ENCODE measurements around the gene PCK2.

Gene PCK2

DNA sequence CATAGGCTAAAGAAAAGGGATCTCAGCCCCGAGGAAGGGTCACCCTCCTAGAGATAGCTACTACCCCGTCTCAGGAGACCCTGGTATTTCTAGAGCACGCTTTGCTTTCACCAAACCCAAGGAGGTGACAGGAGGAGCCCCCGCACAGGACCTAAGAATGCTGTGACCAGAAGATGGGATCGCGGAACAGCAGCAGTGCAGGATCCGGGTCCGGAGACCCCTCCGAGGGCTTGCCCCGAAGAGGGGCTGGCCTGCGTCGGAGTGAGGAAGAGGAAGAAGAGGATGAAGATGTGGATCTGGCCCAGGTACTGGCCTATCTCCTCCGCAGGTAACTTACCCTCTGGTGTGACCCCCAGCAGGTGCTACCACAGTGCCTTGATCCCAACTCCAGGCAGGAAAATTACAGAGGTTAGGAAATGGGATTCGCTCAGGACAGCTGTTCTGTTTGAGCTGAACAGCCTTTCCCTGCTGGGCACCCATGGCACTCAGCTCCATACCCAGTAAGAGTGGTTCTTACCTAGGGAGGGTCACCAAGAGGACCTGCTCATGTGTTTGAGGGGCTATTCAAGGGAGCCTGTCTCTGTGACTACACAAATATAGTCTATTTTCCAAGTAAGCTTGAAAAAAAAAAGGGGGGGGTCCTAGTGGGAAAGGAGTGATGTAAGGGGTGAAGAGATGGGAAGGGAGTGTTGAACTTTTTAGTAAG is 21.5 kb downstream of the PCK2 start:
- FAIRE-seq = no peak
- TF ChIP-seq TAF1 (IDR thresholded peaks at IDR 0.05; ENCODE audit: borderline replicate concordance, low read depth, low read length) = no peak
- TF ChIP-seq POLR2A (IDR thresholded peaks at IDR 0.05; ENCODE audit: low read depth, low read length) = no peak
- TF ChIP-seq POLR2AphosphoS5 (IDR thresholded peaks at IDR 0.05; ENCODE audit: low read depth, low read length) = no peak

DNA sequence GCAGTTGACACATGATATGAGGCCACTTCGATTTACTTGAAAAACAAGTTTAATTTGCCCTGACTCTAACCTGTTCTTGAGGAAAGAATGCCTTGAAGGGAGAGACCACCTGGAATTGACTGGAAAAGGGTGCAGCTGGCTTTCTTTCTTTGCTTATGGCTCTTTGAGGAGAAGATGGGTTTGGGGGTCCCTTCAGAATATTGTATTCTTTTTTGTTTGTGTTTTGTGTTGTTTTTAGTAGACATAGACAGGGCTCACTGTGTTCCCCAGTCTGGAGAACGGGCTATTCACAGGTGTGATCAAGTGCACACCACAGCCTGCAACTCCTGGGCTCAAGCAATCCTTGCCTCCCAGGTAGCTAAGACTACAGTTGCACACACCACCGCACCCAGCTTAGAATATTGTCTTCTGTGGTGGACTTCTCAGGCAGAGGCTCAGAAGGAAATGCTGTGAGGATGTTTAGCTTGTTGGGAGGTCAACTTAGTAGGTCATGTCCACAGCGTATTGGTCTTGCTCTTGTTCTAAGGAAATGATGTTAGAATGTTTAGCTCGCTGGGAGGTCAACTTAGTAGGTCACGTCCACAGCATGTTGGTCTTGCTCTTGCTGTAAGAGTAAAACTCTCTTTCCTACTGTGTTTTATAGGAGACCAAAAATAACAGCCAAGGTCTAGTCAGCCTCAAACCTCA is 22.2 kb downstream of the PCK2 start:
- TF ChIP-seq POLR2AphosphoS5 (IDR thresholded peaks at IDR 0.05; ENCODE audit: low read depth, low read length) = no peak
- no peak for TF ChIP-seq POLR2A (IDR thresholded peaks at IDR 0.05; ENCODE audit: low read depth, low read length)
- TF ChIP-seq TAF1 (IDR thresholded peaks at IDR 0.05; ENCODE audit: borderline replicate concordance, low read depth, low read length) = no peak
- DNase-seq (ENCODE audit: insufficient read length) (no peak), FAIRE-seq (no peak)

More for the DNA sequence above, 21.5 kb downstream of the PCK2 start:
- no peak for DNase-seq (ENCODE audit: insufficient read length)

DNA sequence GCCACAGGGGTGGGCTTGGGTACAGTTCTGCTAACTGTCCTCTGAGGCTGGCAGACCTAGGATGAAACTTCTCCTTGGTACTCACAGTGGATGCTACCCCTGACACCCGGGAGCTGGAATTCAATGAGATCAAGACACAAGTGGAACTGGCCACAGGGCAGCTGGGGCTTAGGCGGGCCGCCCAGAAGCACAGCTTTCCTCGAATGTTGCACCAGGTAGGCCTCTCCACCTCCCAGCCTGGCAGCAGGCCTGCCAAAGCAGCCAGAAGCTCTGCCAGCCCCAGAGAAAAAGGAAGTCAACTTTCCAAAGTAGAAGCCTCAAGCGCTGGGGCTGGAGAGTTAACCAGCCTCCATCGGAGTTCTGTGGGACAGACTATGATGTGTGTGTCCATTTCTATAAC is 23.1 kb downstream of the PCK2 start:
- no peak for TF ChIP-seq POLR2A (IDR thresholded peaks at IDR 0.05; ENCODE audit: low read depth, low read length)
- no peak for TF ChIP-seq POLR2AphosphoS5 (IDR thresholded peaks at IDR 0.05; ENCODE audit: low read depth, low read length)
- TF ChIP-seq TAF1 (IDR thresholded peaks at IDR 0.05; ENCODE audit: borderline replicate concordance, low read depth, low read length) = no peak
- FAIRE-seq = no peak

DNA sequence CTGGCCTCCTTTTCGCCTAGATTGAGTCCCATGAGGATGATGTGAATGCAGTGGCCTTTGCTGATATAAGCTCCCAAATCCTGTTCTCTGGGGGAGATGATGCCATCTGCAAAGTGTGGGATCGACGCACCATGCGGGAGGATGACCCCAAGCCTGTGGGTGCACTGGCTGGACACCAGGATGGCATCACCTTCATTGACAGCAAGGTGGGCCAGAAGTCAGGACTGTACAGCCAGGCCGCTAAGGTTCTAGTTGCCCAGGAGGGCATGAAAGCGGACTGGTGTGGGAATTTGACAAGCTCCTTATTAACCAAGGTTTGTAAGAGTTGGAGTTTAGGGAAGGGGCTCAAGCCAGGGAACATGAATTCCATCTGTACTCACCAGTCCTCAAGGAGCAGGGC is 25.6 kb downstream of the PCK2 start:
- no peak for DNase-seq (ENCODE audit: insufficient read length)
- FAIRE-seq = no peak
- TF ChIP-seq POLR2AphosphoS5 (IDR thresholded peaks at IDR 0.05; ENCODE audit: low read depth, low read length) (no peak), POLR2A (IDR thresholded peaks at IDR 0.05; ENCODE audit: low read depth, low read length) (no peak), TAF1 (IDR thresholded peaks at IDR 0.05; ENCODE audit: borderline replicate concordance, low read depth, low read length) (no peak)

More for the DNA sequence above, 23.1 kb downstream of the PCK2 start:
- DNase-seq (ENCODE audit: insufficient read length) = no peak

DNA sequence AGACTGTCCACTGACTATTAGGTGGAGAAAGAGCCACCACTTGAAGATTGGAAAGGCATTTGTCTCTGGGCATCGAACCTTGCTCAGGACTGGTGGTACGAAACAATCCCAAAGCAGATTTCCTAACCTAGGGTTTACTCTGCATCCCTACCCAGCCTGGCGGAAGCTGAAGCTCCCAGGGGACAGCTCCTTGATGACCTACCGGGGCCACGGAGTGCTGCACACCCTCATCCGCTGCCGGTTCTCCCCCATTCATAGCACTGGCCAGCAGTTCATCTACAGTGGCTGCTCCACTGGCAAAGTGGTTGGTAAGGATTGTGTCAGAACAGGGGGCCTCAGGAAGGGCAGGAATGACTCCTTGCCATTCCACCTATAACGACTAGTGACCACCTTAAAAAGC is 27.1 kb downstream of the PCK2 start:
- no peak for FAIRE-seq
- no peak for DNase-seq (ENCODE audit: insufficient read length)
- no peak for TF ChIP-seq TAF1 (IDR thresholded peaks at IDR 0.05; ENCODE audit: borderline replicate concordance, low read depth, low read length)
- TF ChIP-seq POLR2AphosphoS5 (IDR thresholded peaks at IDR 0.05; ENCODE audit: low read depth, low read length) = no peak
- TF ChIP-seq POLR2A (IDR thresholded peaks at IDR 0.05; ENCODE audit: low read depth, low read length) = no peak

DNA sequence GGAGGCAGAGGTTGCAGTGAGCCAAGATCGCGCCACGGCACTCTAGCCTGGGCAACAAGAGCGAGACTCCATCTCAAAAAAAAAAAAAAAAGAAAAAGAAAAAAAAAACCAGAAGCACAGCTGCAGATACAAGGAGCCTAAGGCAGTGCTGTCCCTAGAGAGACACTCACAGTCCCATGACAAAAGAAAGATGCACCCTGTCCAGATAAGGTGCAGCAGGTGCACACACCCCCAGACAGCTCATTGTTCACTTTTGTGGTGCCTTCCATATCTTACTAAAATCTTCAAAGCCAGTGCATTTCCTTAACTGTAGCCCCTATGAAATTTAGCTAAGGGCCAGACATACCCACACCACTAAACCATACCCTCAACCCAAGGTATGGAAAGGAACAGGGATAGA is 28.3 kb downstream of the PCK2 start:
- FAIRE-seq (no peak), DNase-seq (ENCODE audit: insufficient read length) (no peak)
- TF ChIP-seq POLR2A (IDR thresholded peaks at IDR 0.05; ENCODE audit: low read depth, low read length) (no peak), POLR2AphosphoS5 (IDR thresholded peaks at IDR 0.05; ENCODE audit: low read depth, low read length) (no peak), TAF1 (IDR thresholded peaks at IDR 0.05; ENCODE audit: borderline replicate concordance, low read depth, low read length) (no peak)

DNA sequence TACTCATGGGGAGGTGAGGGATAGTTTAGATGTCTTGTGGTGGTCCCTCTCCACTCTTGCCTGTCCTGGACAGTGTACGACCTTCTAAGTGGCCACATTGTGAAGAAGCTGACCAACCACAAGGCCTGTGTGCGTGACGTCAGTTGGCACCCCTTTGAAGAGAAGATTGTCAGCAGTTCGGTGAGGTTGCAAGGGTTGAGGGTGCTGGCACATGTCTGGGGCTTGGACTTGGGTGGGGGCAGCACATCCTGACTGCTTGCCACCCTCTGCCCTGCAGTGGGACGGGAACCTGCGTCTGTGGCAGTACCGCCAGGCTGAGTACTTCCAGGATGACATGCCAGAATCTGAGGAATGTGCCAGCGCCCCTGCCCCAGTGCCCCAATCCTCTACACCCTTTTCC is 28.8 kb downstream of the PCK2 start:
- TF ChIP-seq POLR2AphosphoS5 (IDR thresholded peaks at IDR 0.05; ENCODE audit: low read depth, low read length) = no peak; the same call in 1 of the 2 replicates
- no peak for TF ChIP-seq TAF1 (IDR thresholded peaks at IDR 0.05; ENCODE audit: borderline replicate concordance, low read depth, low read length)
- TF ChIP-seq POLR2A (IDR thresholded peaks at IDR 0.05; ENCODE audit: low read depth, low read length) = no peak
- DNase-seq (ENCODE audit: insufficient read length) (no peak), FAIRE-seq (no peak)

DNA sequence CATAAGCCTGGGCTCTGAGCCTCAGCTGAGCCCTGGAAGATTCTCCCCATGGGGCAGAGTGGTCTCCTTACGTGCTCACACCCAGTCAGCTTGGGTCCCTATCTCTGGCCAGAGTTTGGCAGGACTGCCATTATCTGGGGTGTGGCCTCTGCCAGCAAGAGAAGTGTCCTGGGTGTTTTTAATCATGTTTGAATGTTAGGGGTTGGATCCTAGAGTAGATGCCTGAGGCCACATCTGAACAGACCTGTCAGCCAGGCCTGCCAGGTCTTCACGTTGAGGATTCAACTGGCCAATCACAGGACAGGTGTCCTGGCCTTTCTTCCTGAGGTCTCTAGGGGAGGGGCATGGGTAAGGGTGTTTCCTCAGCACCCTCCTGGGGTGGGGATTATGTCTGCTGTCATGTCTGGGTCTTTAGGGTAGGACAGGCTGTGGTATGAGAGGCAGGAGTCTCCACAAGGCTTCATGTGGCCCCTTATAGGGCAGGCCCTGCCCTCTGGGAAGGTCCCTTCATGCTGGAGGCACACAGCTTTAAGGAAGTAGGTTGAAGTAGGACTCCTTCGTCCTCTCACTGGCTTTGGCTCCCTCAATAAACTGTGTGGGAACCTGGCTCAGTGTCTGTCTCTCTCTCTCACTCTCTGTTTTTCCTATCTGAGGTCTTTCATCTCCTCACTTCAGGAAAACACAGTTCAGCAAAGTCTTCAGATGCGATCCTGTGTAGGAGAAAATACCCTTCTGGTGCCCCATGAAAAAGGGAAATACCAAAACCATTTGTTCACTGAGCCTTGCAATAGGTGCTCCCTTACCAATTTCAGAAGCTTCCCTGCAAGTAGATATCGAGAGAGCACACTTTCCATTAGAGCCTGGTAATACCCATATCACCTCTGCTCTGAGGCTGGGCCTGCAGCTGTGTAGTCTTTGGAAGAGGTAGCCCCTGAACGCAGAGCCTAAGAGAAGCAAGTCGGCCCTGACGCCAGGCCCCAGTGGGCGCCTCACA is 29.6 kb downstream of the PCK2 start:
- peak; percentile 81 for FAIRE-seq
- no peak for DNase-seq (ENCODE audit: insufficient read length)
- peak; percentile 66 for TF ChIP-seq POLR2A (IDR thresholded peaks at IDR 0.05; ENCODE audit: low read depth, low read length)
- TF ChIP-seq POLR2AphosphoS5 (IDR thresholded peaks at IDR 0.05; ENCODE audit: low read depth, low read length) = no peak

DNA sequence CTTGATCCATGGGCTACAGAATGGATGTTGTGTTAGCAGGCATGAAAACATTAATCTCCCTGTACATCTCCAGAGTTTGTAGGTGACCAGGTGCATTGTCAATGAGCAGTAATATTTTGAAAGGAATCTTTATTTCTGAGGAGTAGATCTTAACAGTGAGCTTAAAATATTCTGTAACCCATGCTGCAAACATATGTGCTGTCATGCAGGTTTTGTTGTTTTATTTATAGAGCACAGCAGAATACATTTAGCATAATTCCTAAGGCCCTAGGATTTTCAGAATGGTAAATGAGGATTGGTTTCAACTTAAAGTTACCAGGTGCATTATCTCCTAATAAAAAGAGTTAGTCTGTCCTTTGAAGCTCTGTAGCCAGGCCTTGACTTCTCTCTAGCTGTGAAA is 32.8 kb downstream of the PCK2 start:
- DNase-seq (ENCODE audit: insufficient read length) (no peak), FAIRE-seq (no peak)
- TF ChIP-seq TAF1 (IDR thresholded peaks at IDR 0.05; ENCODE audit: borderline replicate concordance, low read depth, low read length) (no peak), POLR2A (IDR thresholded peaks at IDR 0.05; ENCODE audit: low read depth, low read length) (no peak), POLR2AphosphoS5 (IDR thresholded peaks at IDR 0.05; ENCODE audit: low read depth, low read length) (no peak)

DNA sequence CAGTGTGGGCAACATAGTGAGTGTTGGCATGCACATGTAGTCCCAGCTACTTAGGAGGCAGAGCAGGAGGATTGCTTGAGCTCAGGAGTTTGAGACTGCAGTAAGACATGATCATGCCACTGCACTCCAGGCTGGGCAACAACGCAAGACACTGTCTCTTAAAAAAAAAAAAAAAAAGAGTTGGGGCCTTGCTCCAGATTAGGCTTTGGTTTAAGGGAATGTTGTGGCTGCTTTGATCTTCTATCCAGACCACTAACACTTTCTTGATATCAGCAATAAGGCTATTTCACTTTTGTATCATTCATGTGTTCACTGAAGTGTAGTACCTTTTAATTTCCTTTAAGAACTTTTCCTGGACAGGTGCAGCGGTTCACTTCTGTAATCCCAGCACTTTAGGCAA is 33.6 kb downstream of the PCK2 start:
- FAIRE-seq = no peak
- no peak for DNase-seq (ENCODE audit: insufficient read length)
- TF ChIP-seq POLR2AphosphoS5 (IDR thresholded peaks at IDR 0.05; ENCODE audit: low read depth, low read length) = no peak
- TF ChIP-seq TAF1 (IDR thresholded peaks at IDR 0.05; ENCODE audit: borderline replicate concordance, low read depth, low read length) = no peak
- TF ChIP-seq POLR2A (IDR thresholded peaks at IDR 0.05; ENCODE audit: low read depth, low read length) = no peak

DNA sequence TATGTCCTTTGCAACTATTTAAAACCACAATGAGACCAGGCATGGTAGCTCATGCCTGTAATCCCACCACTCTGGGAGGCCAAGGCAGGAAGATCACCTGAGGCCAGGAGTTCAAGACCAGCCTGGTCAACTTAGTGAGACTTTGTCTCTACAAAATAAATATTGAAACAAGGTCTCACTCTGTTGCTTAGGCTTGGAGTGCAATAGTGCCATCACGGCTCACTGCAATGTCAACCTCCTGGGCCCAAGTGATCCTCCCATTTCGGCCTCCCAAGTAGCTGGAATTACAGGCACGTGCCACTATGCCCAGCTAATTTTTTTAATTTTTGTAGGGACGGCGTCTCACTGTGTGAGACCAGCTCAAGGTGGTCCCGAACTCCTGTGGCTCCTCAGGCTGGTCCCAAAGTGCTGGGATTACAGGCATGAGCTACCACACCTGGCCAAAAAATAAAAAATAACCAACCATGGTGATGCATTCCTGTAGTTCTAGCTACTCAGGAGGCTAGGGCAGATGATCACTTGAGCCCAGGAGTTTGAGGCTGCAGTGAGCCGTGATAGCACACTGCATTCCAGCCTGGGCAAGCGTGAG is 35.4 kb downstream of the PCK2 start:
- FAIRE-seq = no peak
- TF ChIP-seq POLR2A (IDR thresholded peaks at IDR 0.05; ENCODE audit: low read depth, low read length) (no peak), POLR2AphosphoS5 (IDR thresholded peaks at IDR 0.05; ENCODE audit: low read depth, low read length) (no peak), TAF1 (IDR thresholded peaks at IDR 0.05; ENCODE audit: borderline replicate concordance, low read depth, low read length) (no peak)
- no peak for DNase-seq (ENCODE audit: insufficient read length)

All from GM12892 (cell line).